CD4-positive, alpha-beta memory T cell (primary cell): ENCODE data around the gene HOXD8. TPM values are rescaled to one million over a fixed set of nuclear protein-coding genes. Genes with fewer than 3 reads are reported as not detected.
A peak's percentile ranks its signal among the peaks of the same experiment; 100 is the strongest.

Experiments used
- CTCF ChIA-PET: fragments of 350-600 bp; sonication (Branson Sonifier 250); formaldehyde crosslinking; loops from one replicate; lab custom pipeline; 2021; ENCODE audit warnings: inconsistent platforms; ENCODE audit not compliant: partially characterized antibody; lab: Charles Lee
- POLR2A ChIA-PET: fragments of 350-600 bp; sonication (Branson Sonifier 250); formaldehyde crosslinking; loops from one replicate; lab custom pipeline; 2021; ENCODE audit not compliant: partially characterized antibody; lab: Charles Lee
- DNase-seq, 5 donors: peaks; one replicate each; pipeline versions ENCODE4 v3.0.0 to v3.0.0-alpha.2; 2020 to 2022; ENCODE audit warnings: mixed read lengths in 1 of 5
- H3K27ac ChIP-seq: one replicate; pipeline ENCODE4 v1.7.0; 2013; ENCODE audit warnings: low read depth, low read length
- H3K27me3 ChIP-seq: 2 replicates; pipeline ENCODE4 v1.7.0; 2013; ENCODE audit warnings: mild to moderate bottlenecking, low read length, moderate library complexity; ENCODE audit not compliant: insufficient read depth
- H3K36me3 ChIP-seq: 2 replicates; pipeline ENCODE4 v1.7.0; 2013; ENCODE audit warnings: mild to moderate bottlenecking, low read length, moderate library complexity; ENCODE audit not compliant: insufficient read depth
- H3K4me1 ChIP-seq: 2 replicates; pipeline ENCODE4 v1.7.0; 2013; ENCODE audit warnings: mild to moderate bottlenecking, low read length, moderate library complexity; ENCODE audit not compliant: insufficient read depth
- H3K4me3 ChIP-seq, 2 donors: one replicate each; pipeline ENCODE4 v1.7.0; 2013; ENCODE audit warnings: low read length in 2 of 2, mild to moderate bottlenecking in 1 of 2
- H3K9me3 ChIP-seq, 2 donors: one replicate each; pipeline ENCODE4 v1.7.0; 2013; ENCODE audit warnings: low read length in 2 of 2, control low read depth in 1 of 2; ENCODE audit not compliant: control insufficient read depth in 1 of 2
- H3K27ac Mint-ChIP-seq, 7 donors: one replicate each; pipeline ENCODE4 v1.8.0; 2020 to 2021; ENCODE audit warnings: mixed read lengths in 7 of 7, mild to moderate bottlenecking in 6 of 7, inconsistent platforms in 3 of 7, moderate library complexity in 3 of 7
- H3K27me3 Mint-ChIP-seq, 2 donors: one replicate each; pipeline ENCODE4 v1.8.0; 2020 to 2021; ENCODE audit warnings: mixed read lengths in 2 of 2
- H3K36me3 Mint-ChIP-seq, 2 donors: one replicate each; pipeline ENCODE4 v1.8.0; 2020 to 2021; ENCODE audit warnings: mixed read lengths in 2 of 2, inconsistent platforms in 1 of 2, mild to moderate bottlenecking in 1 of 2
- H3K4me1 Mint-ChIP-seq, 4 donors: one replicate each; pipeline ENCODE4 v1.8.0; 2020 to 2021; ENCODE audit warnings: mixed read lengths in 4 of 4, mild to moderate bottlenecking in 1 of 4
- H3K4me3 Mint-ChIP-seq, 8 donors: one replicate each; pipeline ENCODE4 v1.8.0; 2020 to 2021; ENCODE audit warnings: mixed read lengths in 8 of 8, mild to moderate bottlenecking in 7 of 8, moderate library complexity in 6 of 8, inconsistent platforms in 3 of 8
- H3K9me3 Mint-ChIP-seq, 8 donors: one replicate each; pipeline ENCODE4 v1.8.0; 2020 to 2021; ENCODE audit warnings: mixed read lengths in 8 of 8, mild to moderate bottlenecking in 5 of 8, inconsistent platforms in 3 of 8, moderate library complexity in 1 of 8
- intact Hi-C: fragments of 100-400 bp; cut with micrococcal nuclease; formaldehyde crosslinking; loops from one replicate; pipeline ENCODE4 v1.15.1; 2023
- polyA plus RNA-seq, 2 donors: library from polyadenylated mRNA; unstranded; fragments of 300-500 nt; fragmentation: Illumina TruSeq; gene quantifications; one replicate each; pipeline ENCODE4 v1.2.3, GENCODE V29; 2021
- total RNA-seq, 2 experiments: library from RNA; stranded (reverse); gene quantifications; one replicate each; pipeline ENCODE4 v1.2.3, GENCODE V29; 2021

Gene HOXD8
- total and polyA plus RNA-seq, 4 experiments from 2014 or later = not detected

- Histone ChIP-seq H3K27me3 (peaks cover 59% of the 10 kb centered on the region), H3K4me1 (no peaks in the 10 kb centered on the region), H3K36me3 (no peaks in the 10 kb centered on the region), H3K4me3 (no peak overlapping the region), H3K9me3 (no peaks in the 10 kb centered on the region), H3K27ac (no peak overlapping the region)
- ChIA-PET POLR2A (no interaction called here), CTCF (no interaction called here)
- Mint-ChIP-seq H3K4me3 (peak overlapping the region in 2 of 8 donors; percentile 26 to 50), H3K27me3 (peaks cover 69 to 78% of the 10 kb centered on the region in 2 donors), H3K9me3 (peaks cover 0 to 6% (median under 1%) of the 10 kb centered on the region in 8 donors), H3K36me3 (no peaks in the 10 kb centered on the region), H3K4me1 (peaks cover 0 to 6% (median 3%) of the 10 kb centered on the region in 4 donors), H3K27ac (peak overlapping the region in 2 of 7 donors; percentile 19 to 32)
- no peak for DNase-seq
- intact Hi-C loops = no loop called here
These were observed 18.4 kb downstream of the HOXD8 start for GRCh38 chr2:176147800-176148496.

GRCh38 chr2:176148751-176149421 is 19.4 kb downstream of the HOXD8 start:
- POLR2A ChIA-PET = no interaction called here

GRCh38 chr2:176149481-176149938 is 20.0 kb downstream of the HOXD8 start:
- H3K9me3 Mint-ChIP-seq = peaks cover 0 to 6% (median under 1%) of the 10 kb centered on the region in 8 donors
- Histone ChIP-seq H3K27ac (no peak overlapping the region), H3K9me3 (no peaks in the 10 kb centered on the region), H3K4me3 (no peak overlapping the region), H3K27me3 (peaks cover 62% of the 10 kb centered on the region), H3K36me3 (no peaks in the 10 kb centered on the region), H3K4me1 (no peaks in the 10 kb centered on the region)
- intact Hi-C loops = no loop called here
- no peaks in the 10 kb centered on the region for H3K36me3 Mint-ChIP-seq
- no peak overlapping the region for H3K27ac Mint-ChIP-seq
- peaks cover 0 to 6% (median 3%) of the 10 kb centered on the region in 4 donors for H3K4me1 Mint-ChIP-seq
- no peak overlapping the region for H3K4me3 Mint-ChIP-seq
- ChIA-PET CTCF (no interaction called here), POLR2A (no interaction called here)
- H3K27me3 Mint-ChIP-seq = peaks cover 68 to 79% of the 10 kb centered on the region in 2 donors
- no peak for DNase-seq

More at GRCh38 chr2:176148751-176149421, 19.4 kb downstream of the HOXD8 start:
- no peak for DNase-seq
- no peaks in the 10 kb centered on the region for H3K36me3 ChIP-seq
- H3K27ac ChIP-seq = no peak overlapping the region
- CTCF ChIA-PET = no interaction called here
- no peaks in the 10 kb centered on the region for H3K4me1 ChIP-seq
- H3K36me3 Mint-ChIP-seq = no peaks in the 10 kb centered on the region
- H3K4me3 Mint-ChIP-seq = no peak overlapping the region
- peaks cover 0 to 6% (median under 1%) of the 10 kb centered on the region in 8 donors for H3K9me3 Mint-ChIP-seq
- no peak overlapping the region for H3K4me3 ChIP-seq
- H3K9me3 ChIP-seq = no peaks in the 10 kb centered on the region
- H3K27me3 Mint-ChIP-seq = peaks cover 68 to 78% of the 10 kb centered on the region in 2 donors
- no peak overlapping the region for H3K27ac Mint-ChIP-seq
- peaks cover 0 to 6% (median 3%) of the 10 kb centered on the region in 4 donors for H3K4me1 Mint-ChIP-seq
- intact Hi-C loops = no loop called here
- H3K27me3 ChIP-seq = peaks cover 57% of the 10 kb centered on the region

DNA sequence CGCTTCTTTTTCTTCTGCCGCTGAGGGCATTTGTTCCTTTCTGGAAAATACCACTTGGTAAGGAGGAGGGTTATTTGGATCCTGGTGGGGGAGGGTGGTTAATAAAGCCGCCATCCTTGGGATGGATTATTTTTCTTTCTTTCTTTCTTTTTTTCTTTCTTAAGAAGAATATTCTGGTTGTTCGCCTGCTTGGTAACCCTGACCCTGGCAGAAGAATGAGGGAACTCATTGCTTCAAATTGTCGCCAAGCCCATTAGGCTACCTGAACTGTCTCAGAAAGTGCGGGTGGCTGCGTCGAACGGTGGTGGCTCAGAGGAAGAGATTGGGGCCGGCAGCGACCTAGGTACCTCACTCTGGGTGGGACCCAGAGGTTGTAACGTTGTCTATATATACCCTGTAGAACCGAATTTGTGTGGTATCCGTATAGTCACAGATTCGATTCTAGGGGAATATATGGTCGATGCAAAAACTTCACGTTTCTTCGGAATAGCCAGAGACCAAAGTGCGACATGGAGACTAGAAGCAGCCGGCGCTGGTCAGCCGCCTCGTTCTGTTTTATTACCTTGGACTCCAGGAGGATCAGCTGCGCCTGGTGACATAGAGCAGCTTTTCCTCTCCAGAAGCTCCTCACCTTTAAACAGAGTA is 20.6 kb downstream of the HOXD8 start:
- peaks cover 0 to 3% (median under 1%) of the 10 kb centered on the region in 8 donors for H3K9me3 Mint-ChIP-seq
- DNase-seq = no peak
- Histone ChIP-seq H3K4me1 (no peaks in the 10 kb centered on the region), H3K36me3 (no peaks in the 10 kb centered on the region), H3K4me3 (no peak overlapping the region), H3K27ac (no peak overlapping the region), H3K9me3 (no peaks in the 10 kb centered on the region), H3K27me3 (peaks cover 63% of the 10 kb centered on the region)
- peaks cover 69 to 79% of the 10 kb centered on the region in 2 donors for H3K27me3 Mint-ChIP-seq
- peak overlapping the region in 1 of 8 donors; percentile 31 for H3K4me3 Mint-ChIP-seq
- H3K4me1 Mint-ChIP-seq = peaks cover 0 to 6% (median 3%) of the 10 kb centered on the region in 4 donors
- H3K36me3 Mint-ChIP-seq = no peaks in the 10 kb centered on the region
- peak overlapping the region in 2 of 7 donors; percentile 22 to 45 for H3K27ac Mint-ChIP-seq
- ChIA-PET POLR2A (no interaction called here), CTCF (interaction anchor here (1.0 kb wide), 1 partner anchor 999 kb away, joined by 3 read pairs; no protein-coding TSS in a partner anchor)
- intact Hi-C loops = no loop called here

DNA sequence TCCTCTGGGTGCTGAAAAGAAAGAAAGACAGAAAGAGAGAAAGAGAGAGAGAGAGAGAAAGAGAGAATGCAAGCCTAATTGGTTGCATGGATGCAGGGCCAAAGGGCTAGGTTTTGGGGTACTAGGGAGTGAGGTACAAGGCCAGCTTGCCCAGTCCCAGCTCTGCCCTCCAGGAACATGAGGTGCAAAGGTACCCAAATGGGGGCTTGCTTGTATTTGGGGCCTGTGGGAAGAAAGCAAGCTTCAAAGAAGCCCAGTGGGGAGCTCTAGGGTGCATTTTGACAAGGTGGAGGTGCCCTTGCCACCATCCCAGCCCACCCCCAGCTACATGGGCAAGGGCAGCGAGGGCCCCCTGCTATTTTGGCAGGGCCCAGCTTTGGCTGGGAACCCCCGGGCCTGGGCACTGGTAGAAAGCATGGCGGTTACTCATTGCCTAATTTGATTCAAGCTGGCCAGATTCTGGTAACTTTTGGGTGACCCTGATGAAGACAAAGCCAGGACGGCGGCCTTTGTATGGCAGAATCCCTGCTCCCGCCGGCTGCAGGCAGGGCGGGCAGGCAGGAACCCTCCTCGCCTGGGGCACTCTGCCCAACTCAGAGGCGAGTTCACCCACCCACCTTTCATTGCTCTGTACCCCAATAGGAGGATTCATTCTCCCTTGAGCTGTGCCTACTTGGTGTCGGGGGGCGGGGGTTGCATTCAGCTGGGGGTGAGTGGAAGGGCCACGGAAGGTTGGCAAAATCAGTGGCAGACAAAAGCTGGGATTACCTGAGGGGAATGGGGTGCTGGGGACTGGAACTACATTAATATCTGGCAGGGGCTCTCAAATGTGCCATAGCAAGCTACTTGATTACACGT is 21.3 kb downstream of the HOXD8 start:
- peaks cover 0 to 6% (median 3%) of the 10 kb centered on the region in 4 donors for H3K4me1 Mint-ChIP-seq
- CTCF ChIA-PET = interaction anchor here (0.7 to 1.0 kb wide), 2 partner anchors 24 to 998 kb away, joined by 3 read pairs; no protein-coding TSS in a partner anchor
- H3K27me3 Mint-ChIP-seq = peaks cover 69 to 79% of the 10 kb centered on the region in 2 donors
- H3K4me3 Mint-ChIP-seq = peak overlapping the region in 1 of 8 donors; percentile 31
- POLR2A ChIA-PET = no interaction called here
- H3K9me3 ChIP-seq = no peaks in the 10 kb centered on the region
- H3K4me1 ChIP-seq = no peaks in the 10 kb centered on the region
- no peaks in the 10 kb centered on the region for H3K36me3 Mint-ChIP-seq
- peaks cover 66% of the 10 kb centered on the region for H3K27me3 ChIP-seq
- no peak overlapping the region for H3K4me3 ChIP-seq
- H3K27ac Mint-ChIP-seq = peak overlapping the region in 1 of 7 donors; percentile 45
- no peaks in the 10 kb centered on the region for H3K36me3 ChIP-seq
- DNase-seq = peak in 1 of 5 donors; percentile 29
- H3K27ac ChIP-seq = no peak overlapping the region
- intact Hi-C loops = no loop called here
- peaks cover 0 to 3% (median under 1%) of the 10 kb centered on the region in 8 donors for H3K9me3 Mint-ChIP-seq

GRCh38 chr2:176151442-176152287 is 22.2 kb downstream of the HOXD8 start, which contains the start of gene HOXD4:
Gene HOXD4, plus strand, starts transcription at chr2:176151550. Its CDS starts 84 bp downstream, at chr2:176151634.
- POLR2A ChIA-PET = no interaction called here
- Histone ChIP-seq H3K36me3 (no peaks in the 10 kb centered on the region), H3K9me3 (no peaks in the 10 kb centered on the region), H3K27ac (no peak within 1 kb of the TSS), H3K4me1 (no peaks in the 10 kb centered on the region), H3K27me3 (peaks cover 64% of the 10 kb centered on the region), H3K4me3 (no peak within 1 kb of the TSS)
- DNase-seq = no peak
- peak within 1 kb of the TSS in 2 of 7 donors; percentile 45 to 51 for H3K27ac Mint-ChIP-seq
- H3K4me1 Mint-ChIP-seq = peaks cover 1 to 7% (median 4%) of the 10 kb centered on the region in 4 donors
- H3K27me3 Mint-ChIP-seq = peaks cover 68 to 77% of the 10 kb centered on the region in 2 donors
- peak within 1 kb of the TSS in 1 of 8 donors; percentile 31 for H3K4me3 Mint-ChIP-seq
- intact Hi-C loops = no loop called here
- peaks cover 0 to 4% (median under 1%) of the 10 kb centered on the region in 8 donors for H3K9me3 Mint-ChIP-seq
- CTCF ChIA-PET = interaction anchor here (0.7 to 1.0 kb wide), 2 partner anchors 25 to 997 kb away, joined by 3 read pairs; no protein-coding TSS in a partner anchor
- no peaks in the 10 kb centered on the region for H3K36me3 Mint-ChIP-seq
